Activated CD4-positive, alpha-beta memory T cell treated with anti-CD3 and anti-CD28 coated beads for 36 hours (primary cell): ENCODE data around the gene TWF2. TPM values are rescaled to one million over a fixed set of nuclear protein-coding genes. Genes with fewer than 3 reads are reported as not detected.

Source experiments
- CTCF ChIA-PET: fragments of 350-600 bp; sonication (Branson Sonifier 250); formaldehyde crosslinking; loops from one replicate; lab custom pipeline; 2021; ENCODE audit warnings: antibody characterized with exemption, inconsistent platforms; lab: Charles Lee
- POLR2A ChIA-PET: fragments of 350-600 bp; sonication (Branson Sonifier 250); formaldehyde crosslinking; loops from one replicate; lab custom pipeline; 2021; ENCODE audit warnings: antibody characterized with exemption; lab: Charles Lee
- DNase-seq: peaks from one replicate; pipeline ENCODE4 v3.0.0-alpha.2; 2020
- H3K27ac Mint-ChIP-seq: one replicate; pipeline ENCODE4 v1.8.0; 2021; ENCODE audit warnings: mixed read lengths
- H3K27me3 Mint-ChIP-seq: one replicate; pipeline ENCODE4 v1.8.0; 2021; ENCODE audit warnings: mixed read lengths
- H3K36me3 Mint-ChIP-seq: one replicate; pipeline ENCODE4 v1.8.0; 2021; ENCODE audit warnings: mixed read lengths
- H3K4me1 Mint-ChIP-seq: one replicate; pipeline ENCODE4 v1.8.0; 2021; ENCODE audit warnings: low read depth, mixed read lengths
- H3K4me3 Mint-ChIP-seq: one replicate; pipeline ENCODE4 v1.8.0; 2021; ENCODE audit warnings: mild to moderate bottlenecking, mixed read lengths
- H3K9me3 Mint-ChIP-seq: one replicate; pipeline ENCODE4 v1.8.0; 2021; ENCODE audit warnings: mixed read lengths
- intact Hi-C: fragments of 100-400 bp; cut with micrococcal nuclease; formaldehyde crosslinking; loops from one replicate; pipeline ENCODE4 v1.15.1; 2023
- total RNA-seq, 2 experiments: library from RNA; stranded (reverse); gene quantifications; one replicate each; pipeline ENCODE4 v1.2.3, GENCODE V29; 2021

The TWF2 gene
- total RNA-seq, 2 experiments from 2014 or later: 114 to 118 TPM

- Mint-ChIP-seq H3K4me1 (peaks cover 65% of the 10 kb centered on the region), H3K4me3 (peak overlapping the region; percentile 99), H3K27ac (peak overlapping the region; percentile 97), H3K36me3 (peaks cover 34% of the 10 kb centered on the region), H3K9me3 (peaks cover 2% of the 10 kb centered on the region), H3K27me3 (no peaks in the 10 kb centered on the region)
- POLR2A ChIA-PET: interaction anchor here (0.8 to 8.7 kb wide), 10 partner anchors 8 to 50 kb away, joined by 3 to 87 read pairs (median 6); partner anchors contain the start of genes GLYCTK and WDR82
- CTCF ChIA-PET: interaction anchor here (0.7 to 11.6 kb wide), 8 partner anchors 10 to 101 kb away, joined by 3 to 148 read pairs (median 8); partner anchors contain the start of gene WDR82
- DNase-seq: no peak
- intact Hi-C loops: no loop called here
Observed at GRCh38 chr3:52238193-52238760, 681 bp downstream of the TWF2 start.

DNA sequence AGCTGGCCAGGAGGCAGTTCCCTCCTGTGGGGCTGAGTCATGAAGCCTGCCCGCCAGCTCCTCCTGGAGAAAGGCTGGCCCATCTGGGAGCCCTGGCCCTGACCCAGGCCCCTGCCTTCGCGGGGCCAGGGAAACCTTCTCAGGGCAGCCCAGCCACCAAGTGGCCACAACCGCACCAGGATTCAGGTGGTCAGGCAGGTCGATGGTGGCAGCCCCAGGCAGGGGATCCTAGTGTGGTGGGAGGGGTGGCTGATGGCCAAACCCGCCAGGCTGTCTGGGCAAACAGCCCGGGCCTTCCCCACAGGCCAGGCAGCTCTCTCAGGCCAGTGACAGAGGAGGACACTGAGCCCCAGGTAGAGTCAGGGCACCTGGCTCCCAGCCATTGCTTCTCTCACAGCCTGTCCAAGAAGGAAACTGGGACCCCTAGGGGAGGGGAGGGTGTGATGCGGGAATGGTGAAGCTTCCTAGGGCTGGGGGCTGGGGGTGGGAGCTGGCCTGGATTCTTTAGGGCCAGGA lies 1.2 kb downstream of the TWF2 start:
- H3K4me1 Mint-ChIP-seq: peaks cover 61% of the 10 kb centered on the region
- H3K36me3 Mint-ChIP-seq: peaks cover 35% of the 10 kb centered on the region
- no peak for DNase-seq
- H3K27me3 Mint-ChIP-seq: no peaks in the 10 kb centered on the region
- ChIA-PET POLR2A (interaction anchor here (0.8 to 8.7 kb wide), 6 partner anchors 9 to 50 kb away, joined by 3 to 87 read pairs (median 8); partner anchors contain the start of genes GLYCTK and WDR82), CTCF (interaction anchor here (0.8 to 11.6 kb wide), 6 partner anchors 11 to 101 kb away, joined by 4 to 148 read pairs (median 10); partner anchors contain the start of gene WDR82)
- peak overlapping the region; percentile 99 for H3K4me3 Mint-ChIP-seq
- H3K27ac Mint-ChIP-seq: peak overlapping the region; percentile 97
- intact Hi-C loops: no loop called here
- H3K9me3 Mint-ChIP-seq: no peaks in the 10 kb centered on the region

DNA sequence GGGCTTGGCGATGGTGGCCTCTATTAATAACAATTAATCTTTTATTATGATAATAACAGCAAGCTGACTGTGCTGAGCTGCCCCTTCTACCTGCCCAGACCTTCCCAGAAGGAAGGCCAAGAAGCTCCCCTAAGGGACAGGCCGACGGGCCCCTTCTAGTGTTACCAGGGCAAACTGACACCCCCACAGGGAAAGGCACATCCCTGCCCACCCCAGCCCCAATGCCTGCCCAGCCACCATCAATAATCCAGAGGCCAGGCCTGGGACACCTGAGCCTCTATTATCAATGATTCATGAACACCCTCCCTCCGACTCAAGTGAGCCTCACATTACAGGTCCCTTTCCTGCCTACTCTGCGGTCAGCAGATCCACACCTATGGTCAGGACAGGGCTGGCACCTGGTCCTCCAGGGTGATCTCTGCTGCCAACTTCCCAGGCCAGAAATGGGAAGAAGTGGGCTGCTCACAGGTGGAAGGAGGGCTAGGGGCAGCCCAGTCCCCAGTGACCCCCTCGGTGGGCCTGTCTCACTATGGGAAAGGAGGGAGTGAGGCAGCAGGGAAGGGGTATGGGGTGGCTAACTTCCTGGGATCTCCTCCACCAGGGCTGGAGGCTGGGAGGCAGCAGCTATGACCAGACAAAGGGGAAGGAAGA lies 1.8 kb downstream of the TWF2 start:
- Mint-ChIP-seq H3K27ac (peak overlapping the region; percentile 69), H3K36me3 (peaks cover 38% of the 10 kb centered on the region), H3K4me1 (peaks cover 61% of the 10 kb centered on the region), H3K4me3 (peak overlapping the region; percentile 60), H3K27me3 (no peaks in the 10 kb centered on the region), H3K9me3 (no peaks in the 10 kb centered on the region)
- ChIA-PET CTCF (interaction anchor here (0.8 to 11.6 kb wide), 6 partner anchors 11 to 102 kb away, joined by 3 to 148 read pairs (median 36); partner anchors contain the start of gene WDR82), POLR2A (interaction anchor here (1.0 to 8.7 kb wide), 4 partner anchors 9 to 51 kb away, joined by 3 to 87 read pairs (median 12); partner anchors contain the start of genes GLYCTK and WDR82)
- intact Hi-C loops: no loop called here
- no peak for DNase-seq

DNA sequence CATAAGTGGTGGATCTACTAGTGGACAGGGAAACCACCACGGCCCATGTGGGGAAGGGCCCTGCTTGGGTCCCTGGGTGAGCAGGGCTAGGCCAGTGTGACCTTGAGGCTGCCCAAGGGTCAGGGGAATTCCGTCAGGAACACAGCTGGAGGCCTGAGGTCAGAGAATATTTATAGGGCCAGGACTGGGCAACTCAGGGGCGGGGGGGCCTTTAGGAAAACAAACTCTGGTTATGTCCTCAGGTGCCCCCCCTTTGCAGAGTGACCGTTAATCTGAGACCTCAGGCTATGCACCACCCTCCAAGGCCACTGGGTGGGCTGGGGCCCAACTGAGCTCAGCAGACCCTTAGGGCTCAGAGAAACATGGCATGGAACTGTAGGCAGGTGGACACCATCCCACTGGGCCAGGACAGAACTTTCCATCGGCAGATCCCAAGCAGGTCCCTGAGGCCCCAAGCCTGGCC lies 2.5 kb downstream of the TWF2 start:
- Mint-ChIP-seq H3K4me3 (peak overlapping the region; percentile 26), H3K4me1 (peaks cover 62% of the 10 kb centered on the region), H3K27ac (peak overlapping the region; percentile 62), H3K27me3 (no peaks in the 10 kb centered on the region), H3K9me3 (no peaks in the 10 kb centered on the region), H3K36me3 (peaks cover 42% of the 10 kb centered on the region)
- intact Hi-C loops: no loop called here
- CTCF ChIA-PET: interaction anchor here (1.0 to 11.6 kb wide), 5 partner anchors 16 to 103 kb away, joined by 3 to 148 read pairs (median 61); partner anchors contain the start of gene WDR82
- POLR2A ChIA-PET: interaction anchor here (1.1 to 2.3 kb wide), 2 partner anchors 10 to 42 kb away, joined by 5 to 14 read pairs; partner anchors contain the start of genes PPM1M and WDR82
- DNase-seq: no peak

DNA sequence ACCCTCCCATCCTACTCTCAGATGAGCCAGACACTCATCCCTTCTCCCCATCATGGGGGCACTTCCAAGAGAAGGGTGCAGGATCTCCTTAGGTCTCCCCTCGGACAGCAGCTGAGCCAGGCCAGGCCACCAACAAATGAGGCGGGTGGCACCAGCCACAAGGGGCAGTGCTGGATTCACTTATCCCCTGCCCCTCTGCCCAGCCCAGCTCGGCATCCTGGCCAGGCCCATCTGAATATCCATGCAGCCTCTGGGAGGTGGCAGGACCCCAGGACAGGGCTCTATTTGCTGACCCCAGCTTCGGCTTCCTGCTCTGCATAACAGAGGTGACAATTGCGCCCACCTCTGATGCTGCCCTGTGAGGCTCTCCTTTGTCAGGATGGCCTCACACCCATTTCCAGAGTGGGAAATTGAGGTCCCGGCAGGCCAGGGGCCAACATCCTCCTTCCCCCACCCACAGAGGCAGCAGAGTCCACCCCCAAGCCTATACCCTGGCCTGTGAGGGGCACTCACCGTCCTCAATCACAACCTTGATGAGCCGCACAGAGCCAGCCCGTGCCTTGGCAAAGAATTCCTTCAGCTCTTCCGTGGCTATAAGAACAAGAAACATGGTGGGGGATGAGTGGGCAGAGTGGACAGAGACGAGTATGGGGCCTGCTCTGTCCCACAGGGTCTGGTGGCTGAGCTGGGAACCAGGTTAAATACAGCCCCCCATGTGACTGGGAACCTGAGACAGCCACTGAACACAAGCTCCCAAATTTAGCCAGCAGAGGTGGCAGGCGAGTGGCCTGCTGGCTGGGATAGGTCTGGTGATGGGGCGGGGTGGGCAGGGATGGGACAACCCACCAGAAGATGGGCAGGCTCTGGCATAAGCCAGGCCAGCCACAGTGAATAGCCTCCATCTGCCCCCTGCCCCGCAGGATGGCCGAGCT lies 4.2 kb downstream of the TWF2 start:
- intact Hi-C loops: no loop called here

DNA sequence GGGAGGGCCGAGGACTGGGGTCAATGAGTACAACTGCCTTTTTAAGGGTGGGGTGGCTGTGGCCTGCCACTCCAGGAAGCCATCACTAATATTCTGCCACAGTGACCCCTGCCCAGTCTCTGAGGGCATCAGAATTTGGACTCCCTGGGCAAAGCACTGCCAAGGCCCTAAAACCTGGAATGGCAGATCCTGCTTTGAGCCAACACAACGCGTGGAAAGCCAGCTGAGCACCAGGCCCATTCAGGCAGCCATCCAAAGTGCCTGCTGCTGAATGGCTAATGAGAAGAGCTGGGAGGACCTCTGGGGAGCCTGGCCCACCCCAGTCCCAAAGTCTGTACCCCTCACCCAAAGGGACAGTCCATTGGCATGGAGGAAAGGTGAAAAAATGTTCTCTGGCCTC lies 5.0 kb downstream of the TWF2 start:
- Mint-ChIP-seq H3K4me1 (peaks cover 50% of the 10 kb centered on the region), H3K9me3 (no peaks in the 10 kb centered on the region), H3K27me3 (no peaks in the 10 kb centered on the region), H3K27ac (peak overlapping the region; percentile 74), H3K36me3 (peaks cover 42% of the 10 kb centered on the region), H3K4me3 (no peak overlapping the region)
- CTCF ChIA-PET: interaction anchor here (1.3 to 11.6 kb wide), 5 partner anchors 8 to 105 kb away, joined by 3 to 148 read pairs (median 61); partner anchors contain the start of genes TLR9 and WDR82
- no peak for DNase-seq
- intact Hi-C loops: no loop called here
- POLR2A ChIA-PET: interaction anchor here (1.1 kb wide), 1 partner anchor 14 kb away, joined by 3 read pairs; no protein-coding TSS in a partner anchor

More for the DNA sequence above, 4.2 kb downstream of the TWF2 start:
- H3K27ac Mint-ChIP-seq: peak overlapping the region; percentile 74
- H3K27me3 Mint-ChIP-seq: no peaks in the 10 kb centered on the region
- ChIA-PET POLR2A (interaction anchor here (1.1 kb wide), 3 partner anchors 11 to 43 kb away, joined by 3 to 5 read pairs (median 4); partner anchors contain the start of genes PPM1M and WDR82), CTCF (interaction anchor here (0.5 to 11.6 kb wide), 6 partner anchors 9 to 104 kb away, joined by 3 to 148 read pairs (median 32); partner anchors contain the start of genes TLR9 and WDR82)
- no peaks in the 10 kb centered on the region for H3K9me3 Mint-ChIP-seq
- peaks cover 43% of the 10 kb centered on the region for H3K36me3 Mint-ChIP-seq
- H3K4me3 Mint-ChIP-seq: no peak overlapping the region
- peaks cover 50% of the 10 kb centered on the region for H3K4me1 Mint-ChIP-seq
- DNase-seq: no peak

DNA sequence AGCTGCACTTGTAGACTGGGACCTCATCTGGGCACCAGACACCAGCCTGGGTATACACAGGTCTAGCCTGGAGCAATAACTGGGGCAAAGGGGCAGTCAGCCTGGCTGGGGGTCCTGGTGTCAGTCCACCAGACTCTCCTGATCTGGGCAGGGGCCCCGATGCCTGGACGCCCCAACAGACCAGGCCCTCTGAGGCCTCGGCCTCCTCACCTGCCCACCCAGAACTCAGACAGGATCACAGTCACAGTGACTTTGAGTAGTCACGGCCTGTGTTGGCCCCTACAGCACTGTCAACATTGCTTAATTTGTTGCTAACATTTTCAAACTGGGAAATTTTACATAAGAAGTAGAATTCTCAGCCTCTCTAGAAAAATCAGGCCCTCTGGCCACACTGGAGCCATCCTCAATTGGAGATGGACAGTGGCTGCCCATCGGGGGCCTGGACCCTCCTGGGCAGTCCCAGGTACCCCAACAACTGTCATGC lies 5.8 kb downstream of the TWF2 start:
- Mint-ChIP-seq H3K27me3 (no peaks in the 10 kb centered on the region), H3K9me3 (no peaks in the 10 kb centered on the region), H3K4me3 (no peak overlapping the region), H3K27ac (no peak overlapping the region), H3K36me3 (peaks cover 37% of the 10 kb centered on the region), H3K4me1 (peaks cover 46% of the 10 kb centered on the region)
- intact Hi-C loops: no loop called here
- DNase-seq: no peak
- ChIA-PET POLR2A (interaction anchor here (1.8 to 2.6 kb wide), 2 partner anchors 20 to 46 kb away, joined by 6 to 16 read pairs; partner anchors contain the start of gene WDR82), CTCF (interaction anchor here (1.1 to 8.8 kb wide), 18 partner anchors 7 to 214 kb away, joined by 3 to 136 read pairs (median 14); partner anchors contain the start of genes GLYCTK, PPM1M, TLR9 and WDR82)

DNA sequence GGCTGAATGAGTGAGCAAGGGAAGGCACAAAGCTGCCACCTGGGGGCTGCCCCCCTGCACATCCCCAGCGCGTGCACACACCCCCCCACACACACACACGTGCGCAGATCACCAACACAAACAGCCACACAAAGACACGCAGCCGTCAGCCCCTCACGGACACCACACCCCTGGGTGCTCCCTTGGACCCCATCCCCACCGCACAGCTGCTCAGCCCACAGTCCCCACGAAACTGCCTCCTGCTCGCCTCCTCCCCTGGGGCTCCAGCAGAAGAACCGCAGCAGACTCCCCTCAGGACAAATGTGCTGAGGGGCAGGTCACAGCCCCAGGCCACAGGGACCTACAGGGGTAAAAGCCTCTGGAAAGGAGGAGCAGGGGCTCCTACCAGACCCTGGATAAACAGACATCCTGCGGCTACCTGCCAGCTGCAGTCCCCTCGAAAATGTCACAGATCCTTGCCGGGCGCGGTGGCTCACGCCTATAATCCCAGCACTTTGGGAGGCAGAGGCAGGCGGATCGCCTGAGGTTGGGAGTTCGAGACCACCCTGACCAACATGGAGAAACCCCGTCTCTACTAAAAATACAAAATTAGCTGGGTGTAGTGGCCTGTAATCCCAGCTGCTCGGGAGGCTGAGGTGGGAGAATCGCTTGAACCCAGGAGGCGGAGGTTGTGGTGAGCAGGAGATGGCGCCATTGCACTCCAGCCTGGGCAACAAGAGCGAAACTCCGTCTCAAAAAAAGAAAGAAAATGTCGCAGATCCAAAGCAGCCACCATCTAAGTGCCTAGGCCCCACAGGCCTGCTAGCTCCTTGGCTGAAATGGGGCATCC lies 6.5 kb downstream of the TWF2 start:
- Mint-ChIP-seq H3K9me3 (no peaks in the 10 kb centered on the region), H3K4me3 (no peak overlapping the region), H3K27ac (peak overlapping the region; percentile 38), H3K27me3 (no peaks in the 10 kb centered on the region), H3K36me3 (peaks cover 37% of the 10 kb centered on the region), H3K4me1 (peaks cover 41% of the 10 kb centered on the region)
- intact Hi-C loops: no loop called here
- DNase-seq: peak; percentile 64
- CTCF ChIA-PET: interaction anchor here (0.6 to 8.8 kb wide), 30 partner anchors 9 to 215 kb away, joined by 3 to 136 read pairs (median 6); partner anchors contain the start of genes GLYCTK, PPM1M and WDR82
- POLR2A ChIA-PET: interaction anchor here (1.4 to 2.6 kb wide), 5 partner anchors 12 to 51 kb away, joined by 3 to 16 read pairs (median 6); partner anchors contain the start of gene WDR82

DNA sequence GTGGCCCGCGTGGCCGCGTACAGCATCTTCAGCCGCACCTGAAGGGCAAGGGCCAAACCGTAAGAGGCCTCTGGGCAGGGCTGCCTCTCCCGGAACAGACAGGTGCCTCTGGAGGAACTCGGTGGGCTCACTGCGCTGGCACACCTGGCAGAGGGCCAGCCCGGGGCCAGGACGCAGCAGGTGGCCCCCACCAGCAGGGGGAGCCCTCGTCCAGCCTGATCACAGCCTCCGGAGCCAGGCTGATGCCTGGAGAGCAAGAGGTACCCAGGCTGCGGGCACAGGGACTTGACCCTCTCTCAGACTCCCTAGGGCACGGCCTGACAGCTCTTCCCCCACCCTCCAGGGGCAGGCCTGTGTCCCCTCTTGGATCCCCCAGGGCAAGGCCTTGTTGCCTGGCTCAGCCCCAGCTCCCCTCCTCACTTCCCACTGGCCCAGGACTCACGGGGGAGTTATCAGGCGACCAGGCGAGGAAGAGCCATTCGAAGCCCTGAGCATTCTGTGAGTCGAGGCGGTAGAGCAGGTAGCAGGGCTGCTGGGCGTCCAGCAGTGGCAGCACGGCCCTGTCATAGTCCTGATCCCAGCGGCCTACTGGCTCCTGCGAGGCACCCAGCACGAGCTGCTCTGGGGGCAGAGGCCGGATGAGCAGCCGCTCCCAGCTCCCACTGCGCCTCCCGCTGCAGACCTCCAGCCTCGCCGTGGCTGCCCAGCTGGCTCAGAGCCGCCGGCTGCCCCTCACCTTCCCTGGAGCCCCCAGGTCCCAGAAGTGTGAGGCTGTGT lies 7.3 kb downstream of the TWF2 start:
- ChIA-PET CTCF (interaction anchor here (0.6 to 8.8 kb wide), 37 partner anchors 9 to 216 kb away, joined by 3 to 136 read pairs (median 5); partner anchors contain the start of genes GLYCTK, PPM1M and WDR82), POLR2A (interaction anchor here (1.2 to 2.6 kb wide), 6 partner anchors 8 to 52 kb away, joined by 3 to 16 read pairs (median 5); partner anchors contain the start of gene WDR82)
- intact Hi-C loops: loop anchor here (1.0 kb wide), 1 partner anchor 108 kb away; no protein-coding TSS in a partner anchor
- H3K36me3 Mint-ChIP-seq: peaks cover 37% of the 10 kb centered on the region
- peaks cover 37% of the 10 kb centered on the region for H3K4me1 Mint-ChIP-seq
- peak; percentile 90 for DNase-seq
- H3K4me3 Mint-ChIP-seq: no peak overlapping the region
- H3K27ac Mint-ChIP-seq: peak overlapping the region; percentile 73
- no peaks in the 10 kb centered on the region for H3K9me3 Mint-ChIP-seq
- H3K27me3 Mint-ChIP-seq: no peaks in the 10 kb centered on the region
